IPS-18c (cell line): ENCODE results near the gene NCK2.
"Not testable (repeated sequence)": the region's sequence is repeated elsewhere in the genome, so short reads cannot be mapped to it uniquely, and the experiment has no call there.

Experiments used
- H3K4me3 ChIP-seq: 2 replicates; pipeline ENCODE4 v1.7.0; 2013; ENCODE audit warnings: low read depth, mild to moderate bottlenecking, low read length, moderate library complexity; ENCODE audit not compliant: insufficient read depth
- H3K9me3 ChIP-seq: one replicate; pipeline ENCODE4 v1.6.1; 2013; ENCODE audit warnings: mild to moderate bottlenecking, low read length, moderate library complexity; ENCODE audit not compliant: control insufficient read depth, insufficient read depth

NCK2 gene

GRCh38 chr2:105765415-105766299, 20.9 kb downstream of the NCK2 start:
- no peaks in the 10 kb centered on the region for H3K9me3 ChIP-seq
- H3K4me3 ChIP-seq: no peak overlapping the region

- Histone ChIP-seq H3K9me3 (no peaks in the 10 kb centered on the region), H3K4me3 (no peak overlapping the region)
These were observed 21.7 kb downstream of the NCK2 start for GRCh38 chr2:105766300-105766866.

- no peaks in the 10 kb centered on the region for H3K9me3 ChIP-seq
- no peak overlapping the region for H3K4me3 ChIP-seq
These were observed 23.5 kb downstream of the NCK2 start for GRCh38 chr2:105768176-105768575.

GRCh38 chr2:105768961-105769452, 24.3 kb downstream of the NCK2 start:
- Histone ChIP-seq H3K9me3 (no peaks in the 10 kb centered on the region), H3K4me3 (no peak overlapping the region)

GRCh38 chr2:105769504-105769903, 24.8 kb downstream of the NCK2 start:
- no peak overlapping the region for H3K4me3 ChIP-seq
- H3K9me3 ChIP-seq: no peaks in the 10 kb centered on the region

- H3K4me3 ChIP-seq: no peak overlapping the region
- no peaks in the 10 kb centered on the region for H3K9me3 ChIP-seq
These were observed 25.4 kb downstream of the NCK2 start for GRCh38 chr2:105770149-105770548.

GRCh38 chr2:105771291-105771690, 26.6 kb downstream of the NCK2 start:
- H3K9me3 ChIP-seq, H3K4me3 ChIP-seq: not testable (repeated sequence)

GRCh38 chr2:105771836-105772235, 27.1 kb downstream of the NCK2 start:
- no peaks in the 10 kb centered on the region for H3K9me3 ChIP-seq
- no peak overlapping the region for H3K4me3 ChIP-seq

GRCh38 chr2:105772362-105772761, 27.6 kb downstream of the NCK2 start:
- H3K4me3 ChIP-seq: no peak overlapping the region
- H3K9me3 ChIP-seq: no peaks in the 10 kb centered on the region

- Histone ChIP-seq H3K9me3 (no peaks in the 10 kb centered on the region), H3K4me3 (no peak overlapping the region)
These were observed 28.9 kb downstream of the NCK2 start for GRCh38 chr2:105773568-105773967.

GRCh38 chr2:105774781-105775337, 30.1 kb downstream of the NCK2 start:
- Histone ChIP-seq H3K4me3 (no peak overlapping the region), H3K9me3 (no peaks in the 10 kb centered on the region)

- H3K4me3 ChIP-seq: no peak overlapping the region
- H3K9me3 ChIP-seq: no peaks in the 10 kb centered on the region
These were observed 31.3 kb downstream of the NCK2 start for GRCh38 chr2:105775809-105776559.

- H3K9me3 ChIP-seq: no peaks in the 10 kb centered on the region
These were observed 31.8 kb downstream of the NCK2 start for GRCh38 chr2:105776560-105776928.

GRCh38 chr2:105777031-105777482, 32.3 kb downstream of the NCK2 start:
- no peak overlapping the region for H3K4me3 ChIP-seq

More at GRCh38 chr2:105776560-105776928, 31.8 kb downstream of the NCK2 start:
- H3K4me3 ChIP-seq: no peak overlapping the region

GRCh38 chr2:105777506-105778055, 32.9 kb downstream of the NCK2 start:
- no peak overlapping the region for H3K4me3 ChIP-seq
- H3K9me3 ChIP-seq: no peaks in the 10 kb centered on the region

More at GRCh38 chr2:105777031-105777482, 32.3 kb downstream of the NCK2 start:
- no peaks in the 10 kb centered on the region for H3K9me3 ChIP-seq

GRCh38 chr2:105778080-105778607, 33.4 kb downstream of the NCK2 start:
- Histone ChIP-seq H3K4me3 (no peak overlapping the region), H3K9me3 (no peaks in the 10 kb centered on the region)

- Histone ChIP-seq H3K4me3 (no peak overlapping the region), H3K9me3 (no peaks in the 10 kb centered on the region)
These were observed 34.7 kb downstream of the NCK2 start for GRCh38 chr2:105779394-105779793.
